Esophagus squamous epithelium (tissue), 5 donors: ENCODE results near the gene IL1R2. TPM values are rescaled to one million over a fixed set of nuclear protein-coding genes. Genes with fewer than 3 reads are reported as not detected.

Source experiments
- DNase-seq: peaks from one replicate; lab custom pipeline; 2025; lab: John Stamatoyannopoulos, UW
- H3K27ac ChIP-seq, 4 donors: fragments of 200-600 bp; sonication (generic); one replicate each; pipeline ENCODE4 v1.5.1; 2016 to 2019; ENCODE audit warnings: mild to moderate bottlenecking in 1 of 4
- H3K27me3 ChIP-seq, 4 donors: fragments of 200-600 bp; sonication (generic); 1 replicate in 3 of 4; 2 replicates in 1 of 4; pipeline versions ENCODE4 v1.5.1 to v1.6.0; 2017 to 2021; ENCODE audit warnings: antibody characterized with exemption in 1 of 4
- H3K36me3 ChIP-seq, 3 donors: fragments of 200-600 bp; sonication (generic); one replicate each; pipeline ENCODE4 v1.5.1; 2016 to 2019
- H3K4me1 ChIP-seq, 3 donors: fragments of 200-600 bp; sonication (generic); one replicate each; pipeline ENCODE4 v1.5.1; 2017 to 2019
- H3K4me3 ChIP-seq, 4 donors: fragments of 200-600 bp; sonication (generic); 1 replicate in 3 of 4; 2 replicates in 1 of 4; pipeline ENCODE4 v1.5.1; 2016 to 2019; ENCODE audit warnings: mild to moderate bottlenecking in 2 of 4, moderate library complexity in 1 of 4
- H3K9me3 ChIP-seq, 3 donors: fragments of 200-600 bp; sonication (generic); one replicate each; pipeline ENCODE4 v1.5.1; 2016 to 2019
- POLR2A ChIP-seq, 4 donors: fragments of 450-650 bp; IDR thresholded peaks; one replicate each; pipeline ENCODE4 v1.6.1; 2017; ENCODE audit warnings: antibody characterized with exemption in 4 of 4, mild to moderate bottlenecking in 4 of 4, moderate library complexity in 3 of 4
- WGBS, 2 donors: methylation state at CpG; one replicate each; pipeline ENCODE4 v1.1.5; 2018; 5-methylcytosine and 5-hydroxymethylcytosine counted together
- intact Hi-C: fragments of 100-400 bp; cut with DNase I; formaldehyde crosslinking; loops from one replicate; pipeline ENCODE4 v1.15.0; 2022
- total RNA-seq, 4 donors: library from RNA; depleted of rRNA; stranded (reverse); fragments of >200 nt; gene quantifications; one replicate each; pipeline ENCODE4 v1.1.0, GENCODE V29; 2016
- TF ChIP-seq, protein P1 (sequence below), 6 experiments: fragments of 450-650 bp in 4 of 6; fragments of 200-600 bp in 2 of 6; sonication (generic) in 2 of 6; IDR thresholded peaks; one replicate each; pipeline ENCODE4 v1.5.1; 2016 to 2019; ENCODE audit warnings: antibody characterized with exemption in 6 of 6, mild to moderate bottlenecking in 4 of 6, moderate library complexity in 4 of 6
- donor health status: DM: yes; HTN: yes; CAD: no.

The IL1R2 gene
- total RNA-seq, 4 donors from 2014 or later, result 24.1 to 182 (median 78.0) TPM

DNA sequence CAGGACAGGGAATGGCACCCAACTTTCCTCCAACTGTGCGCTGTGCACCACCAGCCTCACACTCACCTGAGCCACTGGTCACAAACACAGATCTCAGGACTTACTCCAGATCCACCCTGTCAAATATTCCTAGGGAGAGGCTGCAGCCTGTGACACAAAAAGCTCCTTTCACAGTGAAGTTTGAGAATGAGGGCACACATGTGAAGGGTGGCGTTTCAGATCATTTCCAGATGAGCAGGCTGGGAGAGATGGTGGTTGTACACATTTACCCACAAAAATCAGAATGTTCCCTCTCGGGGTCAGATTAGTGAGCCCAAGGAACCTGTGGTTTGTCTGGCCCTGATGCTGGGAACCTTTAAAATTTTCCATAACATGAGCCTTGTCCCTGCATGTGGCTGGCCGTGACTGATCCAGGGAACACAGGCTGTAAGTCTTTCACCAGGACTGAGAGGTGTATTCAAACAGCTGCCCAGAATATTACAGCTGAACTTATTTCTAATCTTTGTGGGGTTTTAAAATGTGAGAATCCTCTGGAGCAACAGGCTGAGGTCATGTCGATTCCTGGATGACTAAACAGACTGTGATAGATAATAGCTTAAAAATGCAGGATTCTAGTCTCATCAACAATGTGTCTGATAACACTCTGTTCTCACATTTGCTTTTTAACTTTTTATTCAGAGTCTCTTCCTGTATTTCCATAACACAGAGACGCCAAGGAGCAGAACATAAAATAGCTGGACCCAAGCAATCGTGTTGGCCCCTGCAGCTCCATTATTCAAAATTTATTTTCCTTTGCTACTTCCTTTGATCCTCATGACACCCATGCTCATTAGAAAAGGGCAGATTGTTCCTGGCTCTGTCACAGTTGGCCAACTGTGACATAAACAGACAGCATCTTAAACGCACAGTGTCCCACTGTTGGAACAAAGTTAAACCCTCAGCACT lies 35.5 kb downstream of the IL1R2 start:
- H3K36me3 ChIP-seq, result no peaks in the 10 kb centered on the region
- H3K27me3 ChIP-seq, result no peaks in the 10 kb centered on the region
- TF ChIP-seq, protein P1, sequence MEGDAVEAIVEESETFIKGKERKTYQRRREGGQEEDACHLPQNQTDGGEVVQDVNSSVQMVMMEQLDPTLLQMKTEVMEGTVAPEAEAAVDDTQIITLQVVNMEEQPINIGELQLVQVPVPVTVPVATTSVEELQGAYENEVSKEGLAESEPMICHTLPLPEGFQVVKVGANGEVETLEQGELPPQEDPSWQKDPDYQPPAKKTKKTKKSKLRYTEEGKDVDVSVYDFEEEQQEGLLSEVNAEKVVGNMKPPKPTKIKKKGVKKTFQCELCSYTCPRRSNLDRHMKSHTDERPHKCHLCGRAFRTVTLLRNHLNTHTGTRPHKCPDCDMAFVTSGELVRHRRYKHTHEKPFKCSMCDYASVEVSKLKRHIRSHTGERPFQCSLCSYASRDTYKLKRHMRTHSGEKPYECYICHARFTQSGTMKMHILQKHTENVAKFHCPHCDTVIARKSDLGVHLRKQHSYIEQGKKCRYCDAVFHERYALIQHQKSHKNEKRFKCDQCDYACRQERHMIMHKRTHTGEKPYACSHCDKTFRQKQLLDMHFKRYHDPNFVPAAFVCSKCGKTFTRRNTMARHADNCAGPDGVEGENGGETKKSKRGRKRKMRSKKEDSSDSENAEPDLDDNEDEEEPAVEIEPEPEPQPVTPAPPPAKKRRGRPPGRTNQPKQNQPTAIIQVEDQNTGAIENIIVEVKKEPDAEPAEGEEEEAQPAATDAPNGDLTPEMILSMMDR (IDR thresholded peaks at IDR 0.05), result no peak
- TF ChIP-seq POLR2A (IDR thresholded peaks at IDR 0.05), result no peak
- peak overlapping the region; percentile 9 to 87 (median 70) for H3K27ac ChIP-seq
- H3K4me1 ChIP-seq, result peaks cover 0 to 54% (median 25%) of the 10 kb centered on the region in 3 donors
- WGBS, 2 donors, result 56 to 66% methylated on average over 8 of the region's 8 CpGs
- no peak overlapping the region for H3K4me3 ChIP-seq
- no peaks in the 10 kb centered on the region for H3K9me3 ChIP-seq
- intact Hi-C loops, result loop anchor here (10.0 kb wide), 1 partner anchor 417 kb away; no protein-coding TSS in a partner anchor
- no peak for DNase-seq

DNA sequence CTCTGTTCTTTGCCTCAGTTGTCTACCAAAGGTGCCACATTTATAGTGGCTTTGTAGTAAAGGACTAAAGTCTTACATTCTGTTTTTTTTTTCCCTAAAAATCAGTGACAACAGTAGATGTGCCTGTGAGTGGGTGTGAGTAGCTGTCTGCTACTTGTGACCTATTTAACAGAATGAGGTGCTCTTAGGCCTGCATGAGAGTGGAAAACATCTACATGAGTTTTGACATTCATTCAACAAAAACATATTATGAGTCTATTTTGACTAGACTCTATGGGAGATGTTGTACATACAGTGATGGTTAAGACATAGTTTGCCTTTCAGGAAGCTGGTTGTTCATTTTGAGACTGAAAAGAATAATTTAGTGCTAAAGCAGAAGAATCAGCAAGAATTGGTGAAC lies 36.7 kb downstream of the IL1R2 start:
- TF ChIP-seq, protein P1 (IDR thresholded peaks at IDR 0.05), result no peak
- TF ChIP-seq POLR2A (IDR thresholded peaks at IDR 0.05), result no peak
- Histone ChIP-seq H3K36me3 (no peaks in the 10 kb centered on the region), H3K4me1 (peaks cover 6 to 55% (median 33%) of the 10 kb centered on the region in 3 donors), H3K27ac (peak overlapping the region in 3 of 4 donors; percentile 67 to 87 (median 73)), H3K27me3 (no peaks in the 10 kb centered on the region), H3K9me3 (no peaks in the 10 kb centered on the region), H3K4me3 (no peak overlapping the region)
- DNase-seq, result no peak
- intact Hi-C loops, result loop anchor here (10.0 kb wide), 1 partner anchor 416 kb away; no protein-coding TSS in a partner anchor

- Histone ChIP-seq H3K9me3 (no peaks in the 10 kb centered on the region), H3K36me3 (no peaks in the 10 kb centered on the region), H3K27me3 (no peaks in the 10 kb centered on the region), H3K4me3 (no peak overlapping the region), H3K27ac (peak overlapping the region in 3 of 4 donors; percentile 31 to 73 (median 67)), H3K4me1 (peaks cover 13 to 63% (median 41%) of the 10 kb centered on the region in 3 donors)
- WGBS, 2 donors, result 69 to 71% methylated on average over 1 to 2 of the region's 2 CpGs
- DNase-seq, result no peak
- no peak for TF ChIP-seq POLR2A (IDR thresholded peaks at IDR 0.05)
- TF ChIP-seq, protein P1 (IDR thresholded peaks at IDR 0.05), result no peak
- intact Hi-C loops, result loop anchor here (10.0 kb wide), 1 partner anchor 415 kb away; no protein-coding TSS in a partner anchor
These were observed 37.6 kb downstream of the IL1R2 start for GRCh38 chr2:102029405-102029804.

- peak overlapping the region in 2 of 4 donors; percentile 67 to 73 for H3K27ac ChIP-seq
- H3K27me3 ChIP-seq, result no peaks in the 10 kb centered on the region
- no peak for DNase-seq
- H3K36me3 ChIP-seq, result no peaks in the 10 kb centered on the region
- H3K4me1 ChIP-seq, result peaks cover 17 to 68% (median 42%) of the 10 kb centered on the region in 3 donors
- intact Hi-C loops, result loop anchor here (10.0 kb wide), 1 partner anchor 415 kb away; no protein-coding TSS in a partner anchor
- H3K9me3 ChIP-seq, result no peaks in the 10 kb centered on the region
- TF ChIP-seq POLR2A (IDR thresholded peaks at IDR 0.05), result no peak
- TF ChIP-seq, protein P1 (IDR thresholded peaks at IDR 0.05), result no peak
- H3K4me3 ChIP-seq, result no peak overlapping the region
These were observed 38.2 kb downstream of the IL1R2 start for GRCh38 chr2:102029952-102030351.

- no peak overlapping the region for H3K4me3 ChIP-seq
- WGBS, 2 donors, result 60 to 74% methylated on average over 1 of the region's 1 CpG
- H3K27me3 ChIP-seq, result no peaks in the 10 kb centered on the region
- H3K36me3 ChIP-seq, result no peaks in the 10 kb centered on the region
- no peak for DNase-seq
- H3K4me1 ChIP-seq, result peaks cover 17 to 68% (median 42%) of the 10 kb centered on the region in 3 donors
- peak overlapping the region in 1 of 4 donors; percentile 66 for H3K27ac ChIP-seq
- intact Hi-C loops, result no loop called here
- no peaks in the 10 kb centered on the region for H3K9me3 ChIP-seq
- TF ChIP-seq POLR2A (IDR thresholded peaks at IDR 0.05), result no peak
- TF ChIP-seq, protein P1 (IDR thresholded peaks at IDR 0.05), result no peak
These were observed 38.7 kb downstream of the IL1R2 start for GRCh38 chr2:102030502-102030854.
